ENCODE results near the gene NDN.

GRCh38 chr15:23642413-23643044, 44.6 kb downstream of the NDN start:
- TF ChIP-seq CTCF (IDR thresholded peaks at IDR 0.05), result peak in 1 of 3 donors; percentile 37
- TF ChIP-seq POLR2A (IDR thresholded peaks at IDR 0.05), result no peak

Data from lower leg skin (tissue), 3 donors.